GM12878 (cell line): Measurements from ENCODE around the gene FAM227A.
"Not testable (repeated sequence)": the region's sequence is repeated elsewhere in the genome, so short reads cannot be mapped to it uniquely, and the experiment has no call there.

Experiments used
- EZH2 ChIP-seq: IDR thresholded peaks from 2 replicates; pipeline ENCODE4 v1.6.1; 2012; ENCODE audit warnings: low read depth, mild to moderate bottlenecking, control low read depth, inconsistent platforms, low read length, borderline replicate concordance; ENCODE audit not compliant: control insufficient read depth
- SIN3A ChIP-seq: IDR thresholded peaks from 2 replicates; pipeline ENCODE4 v1.6.1; 2012; ENCODE audit warnings: low read depth, low read length, improper control_type of control experiment
- SUZ12 ChIP-seq: fragments of 200-600 bp; sonication (generic); IDR thresholded peaks from one replicate; pipeline ENCODE4 v1.6.1; 2018; ENCODE audit warnings: antibody characterized with exemption, mild to moderate bottlenecking; ENCODE audit not compliant: unreplicated experiment
- TF ChIP-seq, protein P1 (sequence below): IDR thresholded peaks from 2 replicates; pipeline ENCODE4 v1.6.1; 2011; ENCODE audit warnings: mild to moderate bottlenecking, low read depth, low read length, moderate library complexity; ENCODE audit not compliant: insufficient replicate concordance
- TF ChIP-seq, protein P2 (sequence below), 3 experiments: IDR thresholded peaks in 2 of 3; conservative IDR thresholded peaks in 1 of 3; 2 replicates each; pipeline ENCODE4 v1.5.1; 2011; ENCODE audit warnings: low read depth in 3 of 3, low read length in 3 of 3, mild to moderate bottlenecking in 3 of 3, control low read depth in 2 of 3, moderate library complexity in 2 of 3, inconsistent platforms in 1 of 3, mixed read lengths in 1 of 3; ENCODE audit not compliant: control insufficient read depth in 2 of 3, insufficient read depth in 1 of 3; ENCODE audit errors: extremely low read depth in 1 of 3

DNA sequence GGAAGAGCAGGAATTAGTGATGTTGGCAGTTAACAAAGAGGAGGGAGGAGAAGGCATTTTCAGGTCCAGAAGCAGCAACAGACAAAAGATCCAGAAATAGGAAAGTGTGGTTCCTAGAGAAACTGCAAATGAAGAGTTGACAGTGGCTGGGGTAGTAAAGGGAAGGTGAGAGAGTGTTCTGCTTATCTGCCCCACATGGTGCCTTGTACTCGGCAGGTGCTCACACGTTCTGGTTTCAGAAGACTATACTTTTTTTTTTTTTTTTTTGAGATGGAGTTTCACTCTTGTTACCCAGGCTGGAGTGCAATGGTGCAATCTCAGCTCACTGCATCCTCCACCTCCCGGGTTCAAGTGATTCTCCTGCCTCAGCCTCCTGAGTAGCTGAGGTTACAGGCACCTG lies 73.3 kb downstream of the FAM227A start:
- TF ChIP-seq EZH2, SIN3A, SUZ12: not testable (repeated sequence)
- TF ChIP-seq, protein P1, sequence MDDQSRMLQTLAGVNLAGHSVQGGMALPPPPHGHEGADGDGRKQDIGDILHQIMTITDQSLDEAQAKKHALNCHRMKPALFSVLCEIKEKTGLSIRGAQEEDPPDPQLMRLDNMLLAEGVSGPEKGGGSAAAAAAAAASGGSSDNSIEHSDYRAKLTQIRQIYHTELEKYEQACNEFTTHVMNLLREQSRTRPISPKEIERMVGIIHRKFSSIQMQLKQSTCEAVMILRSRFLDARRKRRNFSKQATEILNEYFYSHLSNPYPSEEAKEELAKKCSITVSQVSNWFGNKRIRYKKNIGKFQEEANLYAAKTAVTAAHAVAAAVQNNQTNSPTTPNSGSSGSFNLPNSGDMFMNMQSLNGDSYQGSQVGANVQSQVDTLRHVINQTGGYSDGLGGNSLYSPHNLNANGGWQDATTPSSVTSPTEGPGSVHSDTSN: not testable (repeated sequence)
- TF ChIP-seq, protein P2, sequence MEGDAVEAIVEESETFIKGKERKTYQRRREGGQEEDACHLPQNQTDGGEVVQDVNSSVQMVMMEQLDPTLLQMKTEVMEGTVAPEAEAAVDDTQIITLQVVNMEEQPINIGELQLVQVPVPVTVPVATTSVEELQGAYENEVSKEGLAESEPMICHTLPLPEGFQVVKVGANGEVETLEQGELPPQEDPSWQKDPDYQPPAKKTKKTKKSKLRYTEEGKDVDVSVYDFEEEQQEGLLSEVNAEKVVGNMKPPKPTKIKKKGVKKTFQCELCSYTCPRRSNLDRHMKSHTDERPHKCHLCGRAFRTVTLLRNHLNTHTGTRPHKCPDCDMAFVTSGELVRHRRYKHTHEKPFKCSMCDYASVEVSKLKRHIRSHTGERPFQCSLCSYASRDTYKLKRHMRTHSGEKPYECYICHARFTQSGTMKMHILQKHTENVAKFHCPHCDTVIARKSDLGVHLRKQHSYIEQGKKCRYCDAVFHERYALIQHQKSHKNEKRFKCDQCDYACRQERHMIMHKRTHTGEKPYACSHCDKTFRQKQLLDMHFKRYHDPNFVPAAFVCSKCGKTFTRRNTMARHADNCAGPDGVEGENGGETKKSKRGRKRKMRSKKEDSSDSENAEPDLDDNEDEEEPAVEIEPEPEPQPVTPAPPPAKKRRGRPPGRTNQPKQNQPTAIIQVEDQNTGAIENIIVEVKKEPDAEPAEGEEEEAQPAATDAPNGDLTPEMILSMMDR (IDR thresholded peaks at IDR 0.05 in 2 of 3, conservative IDR thresholded peaks at IDR 0.05 in 1 of 3; ENCODE audit: control insufficient read depth in 2 of 3, extremely low read depth in 1 of 3, insufficient read depth in 1 of 3, low read depth in 3 of 3, low read length in 3 of 3): not testable (repeated sequence)
